ENCODE measurements around the gene LDB3.

DNA sequence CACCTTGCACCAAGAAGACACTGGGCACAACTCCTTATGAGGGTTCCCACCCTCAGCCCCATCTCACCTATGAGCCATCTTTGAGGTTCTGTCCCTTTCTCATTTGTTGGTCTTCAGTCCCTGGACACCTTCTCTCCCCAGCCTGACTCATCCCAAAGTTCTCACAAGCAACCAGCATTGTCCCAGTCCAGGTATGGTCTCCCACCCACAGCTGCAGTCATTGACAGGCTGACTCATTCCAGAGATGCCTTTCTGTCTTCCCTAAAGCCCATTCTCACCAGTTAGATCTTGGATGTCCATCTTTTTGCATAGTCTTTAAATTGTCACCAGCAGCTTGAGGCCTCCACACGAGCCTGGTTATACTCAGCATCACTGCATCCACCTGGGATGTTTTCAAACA, 61.4 kb downstream of the LDB3 start:
- TF ChIP-seq ZNF624 (tag by site-specific recombination; IDR thresholded peaks at IDR 0.05) (no peak), ZNF292 (tag by site-specific recombination; IDR thresholded peaks at IDR 0.05; ENCODE audit: borderline replicate concordance, low read depth) (no peak), BCL11A (tag by site-specific recombination; IDR thresholded peaks at IDR 0.05; ENCODE audit: low read depth) (no peak), TCF7L2 (IDR thresholded peaks at IDR 0.05; ENCODE audit: borderline replicate concordance, low read depth, low read length) (no peak), ZNF785 (tag by site-specific recombination; IDR thresholded peaks at IDR 0.05) (no peak), ZNF677 (tag by site-specific recombination; IDR thresholded peaks at IDR 0.05) (no peak), ZNF561 (tag by site-specific recombination; IDR thresholded peaks at IDR 0.05; ENCODE audit: borderline replicate concordance) (no peak), ZSCAN30 (tag by site-specific recombination; IDR thresholded peaks at IDR 0.05) (no peak), ZNF140 (tag by site-specific recombination; IDR thresholded peaks at IDR 0.05) (no peak)
- TF ChIP-seq, protein P1, sequence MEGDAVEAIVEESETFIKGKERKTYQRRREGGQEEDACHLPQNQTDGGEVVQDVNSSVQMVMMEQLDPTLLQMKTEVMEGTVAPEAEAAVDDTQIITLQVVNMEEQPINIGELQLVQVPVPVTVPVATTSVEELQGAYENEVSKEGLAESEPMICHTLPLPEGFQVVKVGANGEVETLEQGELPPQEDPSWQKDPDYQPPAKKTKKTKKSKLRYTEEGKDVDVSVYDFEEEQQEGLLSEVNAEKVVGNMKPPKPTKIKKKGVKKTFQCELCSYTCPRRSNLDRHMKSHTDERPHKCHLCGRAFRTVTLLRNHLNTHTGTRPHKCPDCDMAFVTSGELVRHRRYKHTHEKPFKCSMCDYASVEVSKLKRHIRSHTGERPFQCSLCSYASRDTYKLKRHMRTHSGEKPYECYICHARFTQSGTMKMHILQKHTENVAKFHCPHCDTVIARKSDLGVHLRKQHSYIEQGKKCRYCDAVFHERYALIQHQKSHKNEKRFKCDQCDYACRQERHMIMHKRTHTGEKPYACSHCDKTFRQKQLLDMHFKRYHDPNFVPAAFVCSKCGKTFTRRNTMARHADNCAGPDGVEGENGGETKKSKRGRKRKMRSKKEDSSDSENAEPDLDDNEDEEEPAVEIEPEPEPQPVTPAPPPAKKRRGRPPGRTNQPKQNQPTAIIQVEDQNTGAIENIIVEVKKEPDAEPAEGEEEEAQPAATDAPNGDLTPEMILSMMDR (tag by site-specific recombination; IDR thresholded peaks at IDR 0.05) = no peak
- TF ChIP-seq, protein P2, sequence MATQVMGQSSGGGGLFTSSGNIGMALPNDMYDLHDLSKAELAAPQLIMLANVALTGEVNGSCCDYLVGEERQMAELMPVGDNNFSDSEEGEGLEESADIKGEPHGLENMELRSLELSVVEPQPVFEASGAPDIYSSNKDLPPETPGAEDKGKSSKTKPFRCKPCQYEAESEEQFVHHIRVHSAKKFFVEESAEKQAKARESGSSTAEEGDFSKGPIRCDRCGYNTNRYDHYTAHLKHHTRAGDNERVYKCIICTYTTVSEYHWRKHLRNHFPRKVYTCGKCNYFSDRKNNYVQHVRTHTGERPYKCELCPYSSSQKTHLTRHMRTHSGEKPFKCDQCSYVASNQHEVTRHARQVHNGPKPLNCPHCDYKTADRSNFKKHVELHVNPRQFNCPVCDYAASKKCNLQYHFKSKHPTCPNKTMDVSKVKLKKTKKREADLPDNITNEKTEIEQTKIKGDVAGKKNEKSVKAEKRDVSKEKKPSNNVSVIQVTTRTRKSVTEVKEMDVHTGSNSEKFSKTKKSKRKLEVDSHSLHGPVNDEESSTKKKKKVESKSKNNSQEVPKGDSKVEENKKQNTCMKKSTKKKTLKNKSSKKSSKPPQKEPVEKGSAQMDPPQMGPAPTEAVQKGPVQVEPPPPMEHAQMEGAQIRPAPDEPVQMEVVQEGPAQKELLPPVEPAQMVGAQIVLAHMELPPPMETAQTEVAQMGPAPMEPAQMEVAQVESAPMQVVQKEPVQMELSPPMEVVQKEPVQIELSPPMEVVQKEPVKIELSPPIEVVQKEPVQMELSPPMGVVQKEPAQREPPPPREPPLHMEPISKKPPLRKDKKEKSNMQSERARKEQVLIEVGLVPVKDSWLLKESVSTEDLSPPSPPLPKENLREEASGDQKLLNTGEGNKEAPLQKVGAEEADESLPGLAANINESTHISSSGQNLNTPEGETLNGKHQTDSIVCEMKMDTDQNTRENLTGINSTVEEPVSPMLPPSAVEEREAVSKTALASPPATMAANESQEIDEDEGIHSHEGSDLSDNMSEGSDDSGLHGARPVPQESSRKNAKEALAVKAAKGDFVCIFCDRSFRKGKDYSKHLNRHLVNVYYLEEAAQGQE (tag by site-specific recombination; IDR thresholded peaks at IDR 0.05) = no peak
